Suppressor macrophage treated with lipopolysaccharide for 4 hours (primary cell): ENCODE results near the gene KLF15.

Experiments used
- DNase-seq: peaks from one replicate; pipeline ENCODE4 v3.0.0-alpha.2; 2020

The KLF15 gene

GRCh38 chr3:126357295-126358037 is at the start of gene KLF15:
KLF15 (minus strand) TSS chr3:126357408; CDS start chr3:126352922, 4,486 bp downstream.
- peak; percentile 90 for DNase-seq

- no peak for DNase-seq
Measured at GRCh38 chr3:126406389-126407296, 49.4 kb upstream of the KLF15 start.

GRCh38 chr3:126402666-126403302 is 45.6 kb upstream of the KLF15 start:
- no peak for DNase-seq

- no peak for DNase-seq
Measured at GRCh38 chr3:126402178-126402577, 45.0 kb upstream of the KLF15 start.

- no peak for DNase-seq
Measured at GRCh38 chr3:126401611-126402160, 44.5 kb upstream of the KLF15 start.

GRCh38 chr3:126399756-126400155 is 42.5 kb upstream of the KLF15 start:
- no peak for DNase-seq

- DNase-seq: peak; percentile 89
Measured at GRCh38 chr3:126399351-126399735, 42.1 kb upstream of the KLF15 start.

GRCh38 chr3:126398423-126399350 is 41.5 kb upstream of the KLF15 start:
- DNase-seq: no peak

GRCh38 chr3:126397610-126398422 is 40.6 kb upstream of the KLF15 start:
- DNase-seq: no peak

GRCh38 chr3:126396536-126396935 is 39.3 kb upstream of the KLF15 start:
- DNase-seq: no peak

- DNase-seq: no peak
Measured at GRCh38 chr3:126395846-126396513, 38.8 kb upstream of the KLF15 start.

GRCh38 chr3:126394977-126395321 is 37.7 kb upstream of the KLF15 start:
- DNase-seq: no peak

GRCh38 chr3:126394179-126394976 is 37.2 kb upstream of the KLF15 start, which contains the start of gene CFAP100:
CFAP100 (plus strand) TSS chr3:126394909; CDS start chr3:126396001, 1,092 bp downstream.
- no peak for DNase-seq

- DNase-seq: no peak
Measured at GRCh38 chr3:126393563-126393962, 36.4 kb upstream of the KLF15 start.

- DNase-seq: no peak
Measured at GRCh38 chr3:126392246-126392645, 35.0 kb upstream of the KLF15 start.

GRCh38 chr3:126391631-126392030 is 34.4 kb upstream of the KLF15 start:
- no peak for DNase-seq

- no peak for DNase-seq
Measured at GRCh38 chr3:126390751-126391150, 33.5 kb upstream of the KLF15 start.

GRCh38 chr3:126390201-126390600 is 33.0 kb upstream of the KLF15 start:
- no peak for DNase-seq

GRCh38 chr3:126389794-126390146 is 32.6 kb upstream of the KLF15 start:
- DNase-seq: no peak
